NOMO-1 treated with dmso at 0.1 percent for 144 hours (cell line): ENCODE measurements around the gene CDKL1.

Source experiments
- DNase-seq: peaks from one replicate; lab custom pipeline; 2025; ENCODE audit not compliant: unreplicated experiment; lab: John Stamatoyannopoulos, UW

The CDKL1 gene

DNA sequence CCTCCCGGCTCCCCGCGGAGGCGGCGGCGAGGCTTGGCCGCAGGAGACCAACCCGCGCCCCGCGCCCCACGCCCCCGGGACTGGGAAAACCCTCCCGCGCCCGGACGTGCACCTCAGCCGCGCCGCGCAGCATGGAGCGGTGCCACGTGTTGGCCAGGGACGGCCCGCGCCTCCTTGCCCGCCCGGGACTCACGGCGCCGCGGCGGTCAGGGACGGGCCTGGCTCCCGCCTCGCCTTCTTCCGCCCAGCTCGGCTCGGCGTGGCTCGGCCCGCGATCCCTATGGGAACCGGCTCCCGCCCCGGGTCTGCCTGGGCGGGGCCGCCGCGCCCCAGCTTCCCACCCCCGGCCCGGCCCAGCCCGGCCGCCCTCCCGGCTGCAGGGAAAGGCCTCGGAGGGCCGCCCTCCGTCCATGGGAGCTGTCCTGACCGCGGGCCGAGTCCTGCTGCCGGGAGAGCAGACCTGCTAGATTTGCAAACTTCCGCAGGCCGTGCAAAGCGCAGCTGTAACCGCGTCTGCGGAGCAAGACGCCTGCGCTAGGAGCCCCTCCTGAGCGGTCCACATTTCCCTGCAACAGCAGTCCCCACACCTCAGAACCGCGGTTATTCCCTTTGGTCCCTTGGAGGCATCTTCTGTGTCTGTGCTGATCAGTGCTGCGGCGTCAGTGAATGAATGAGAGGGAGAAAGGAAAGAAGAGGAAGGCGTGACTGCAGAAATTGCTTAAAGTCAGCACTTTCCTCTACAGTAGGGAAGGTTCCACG lies at the start of gene CDKL1:
Gene CDKL1, minus strand, starts transcription at position 251 of the 759 bp plus-strand sequence. CDS start 1,013 bp downstream, outside the sequence.
- DNase-seq: no peak

DNA sequence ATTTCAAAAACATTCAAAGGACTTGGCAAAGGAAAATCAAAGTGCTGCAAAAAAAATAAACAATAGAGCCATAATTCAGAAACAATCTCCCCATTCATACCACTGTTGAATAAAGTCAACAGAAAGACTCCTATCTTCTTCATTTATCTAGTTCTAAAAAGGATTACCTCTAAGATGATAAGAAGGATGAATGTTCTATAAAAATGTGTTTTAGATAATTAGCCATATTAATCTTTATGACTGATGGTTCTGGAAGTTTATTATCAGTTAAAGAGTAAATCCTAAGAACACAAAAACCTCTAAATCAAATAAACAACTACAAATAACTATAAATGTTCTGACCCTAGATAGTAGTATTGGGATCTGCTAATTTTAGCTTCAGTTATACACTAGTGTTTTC lies 37.8 kb upstream of the CDKL1 start:
- no peak for DNase-seq

DNA sequence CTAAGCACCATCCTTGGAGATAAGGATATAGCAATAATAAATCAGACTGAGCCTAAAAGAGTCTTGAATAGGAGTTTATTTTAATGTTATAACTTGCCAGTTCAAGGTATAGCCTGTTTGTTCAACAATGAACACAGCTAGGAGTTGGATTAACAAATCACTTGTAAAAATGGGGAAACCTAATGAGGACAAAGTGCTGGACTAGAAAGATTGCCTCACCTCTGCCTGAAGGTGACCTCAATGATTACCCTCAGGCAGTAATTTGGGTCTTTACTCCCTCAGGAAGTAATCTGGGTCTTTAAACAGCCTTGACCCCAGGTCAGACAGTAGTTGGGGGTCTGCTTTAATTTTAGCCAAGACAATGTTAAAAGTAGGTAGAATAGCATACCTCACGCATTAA lies 35.5 kb upstream of the CDKL1 start:
- DNase-seq: no peak

DNA sequence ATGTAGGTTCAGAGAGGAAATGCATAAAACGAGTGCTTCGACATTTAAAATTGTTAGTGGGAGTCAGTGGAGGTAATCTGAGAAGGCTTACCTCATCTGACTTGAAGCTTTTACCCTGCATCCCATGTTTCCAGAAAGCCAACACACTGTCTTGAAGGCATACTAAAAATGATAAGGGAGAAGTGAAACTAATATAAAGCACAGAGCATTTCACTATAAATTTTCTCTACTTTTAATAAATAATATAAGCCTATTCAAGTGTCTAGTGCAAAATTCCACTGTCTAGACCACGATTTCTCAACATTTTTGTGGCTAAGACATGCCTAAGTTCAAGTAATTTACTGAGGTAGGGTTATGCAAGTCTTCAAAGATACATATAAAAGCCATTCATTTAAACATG lies 29.1 kb upstream of the CDKL1 start:
- no peak for DNase-seq

DNA sequence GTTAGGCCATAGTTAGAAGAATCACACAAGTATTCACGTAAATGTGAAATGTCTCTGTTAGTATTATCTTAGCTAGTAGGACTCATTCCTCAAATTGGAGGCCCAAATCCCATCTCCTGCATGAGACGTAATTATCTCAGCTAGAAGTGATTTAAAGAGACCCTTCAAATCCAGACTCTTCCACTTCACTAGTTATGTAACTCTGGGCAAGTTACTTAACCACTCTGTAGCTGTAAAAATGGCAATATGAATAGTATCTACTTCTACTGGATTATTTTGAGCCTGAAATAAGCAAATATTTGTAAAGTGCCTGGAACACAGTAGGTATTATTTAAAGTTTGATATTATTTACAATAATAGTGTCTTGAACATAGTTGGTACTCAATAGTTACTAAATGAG lies 28.4 kb upstream of the CDKL1 start:
- no peak for DNase-seq

DNA sequence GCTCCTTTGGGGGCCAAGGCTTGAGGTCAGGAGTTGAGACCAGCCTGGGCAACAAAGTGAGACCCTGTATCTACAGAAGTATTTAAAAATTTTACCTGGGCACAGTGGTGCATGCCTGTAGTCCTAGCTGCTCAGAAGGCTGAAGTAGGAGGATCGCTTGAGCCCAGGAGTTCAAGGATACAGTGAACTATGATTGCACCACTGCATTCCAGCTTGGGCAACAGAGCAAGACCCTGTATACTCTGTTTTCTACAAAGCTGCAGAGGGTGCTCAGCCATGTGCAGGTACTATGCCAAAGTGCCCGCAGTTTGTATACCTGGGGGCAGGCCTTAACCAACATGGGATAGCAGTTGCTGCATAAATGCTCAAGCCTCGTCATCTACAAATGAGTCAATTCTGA lies 26.8 kb upstream of the CDKL1 start:
- DNase-seq: no peak

DNA sequence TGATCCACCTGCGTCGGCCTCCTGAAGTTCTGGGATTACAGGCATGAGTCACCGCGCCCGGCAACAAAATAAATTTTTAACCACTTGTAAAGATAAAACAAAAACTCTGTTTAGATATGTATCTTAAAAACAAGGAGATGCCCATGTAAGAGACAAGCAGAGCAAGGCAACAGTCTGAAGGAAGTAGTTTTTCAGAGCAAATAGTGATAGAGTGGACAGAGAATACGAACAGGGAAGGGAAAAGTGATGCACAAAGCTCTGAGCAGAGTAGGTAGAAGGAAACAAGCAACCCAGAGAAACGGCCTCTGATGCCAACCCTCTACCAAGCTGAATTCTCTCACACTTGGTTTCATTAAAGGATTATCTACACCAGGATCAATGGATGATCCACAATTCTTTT lies 24.8 kb upstream of the CDKL1 start:
- DNase-seq: no peak

DNA sequence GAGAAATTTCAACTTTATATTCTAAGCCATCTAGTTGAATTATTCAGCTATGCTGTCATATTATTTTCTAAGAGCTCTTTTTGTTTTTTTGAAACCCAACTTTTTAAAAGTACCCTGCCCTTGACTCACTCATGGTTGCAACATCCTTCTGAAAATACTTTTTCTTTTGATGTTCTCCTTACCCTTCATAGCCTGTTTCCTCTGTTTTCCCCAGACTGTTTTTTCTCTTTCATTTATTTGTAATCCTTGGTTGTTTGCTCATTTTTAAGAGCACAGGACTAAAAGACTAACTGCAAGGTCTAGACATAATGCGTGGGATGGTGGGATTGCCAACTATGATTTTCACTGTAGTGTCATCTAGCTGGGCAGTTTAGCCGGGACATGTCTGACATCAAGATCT lies 21.2 kb upstream of the CDKL1 start:
- no peak for DNase-seq

DNA sequence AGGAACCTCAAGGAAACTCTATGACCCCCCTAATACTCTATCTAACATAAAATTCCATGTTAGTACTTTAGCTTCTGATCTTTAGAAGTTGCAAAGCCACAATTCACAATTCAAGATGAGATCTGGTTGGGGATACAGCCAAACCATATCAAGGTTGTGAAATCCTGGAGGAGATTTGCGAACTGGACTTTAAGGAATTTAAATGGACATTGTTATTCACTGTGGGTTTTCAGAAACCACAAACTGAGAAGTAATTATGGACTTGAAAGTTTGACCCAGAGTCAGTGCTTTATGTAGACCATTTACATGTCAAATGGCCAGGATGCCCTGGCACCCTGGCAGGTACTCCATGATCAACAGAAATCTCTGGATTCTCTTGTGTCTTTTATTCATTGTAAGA lies 14.2 kb upstream of the CDKL1 start:
- no peak for DNase-seq

DNA sequence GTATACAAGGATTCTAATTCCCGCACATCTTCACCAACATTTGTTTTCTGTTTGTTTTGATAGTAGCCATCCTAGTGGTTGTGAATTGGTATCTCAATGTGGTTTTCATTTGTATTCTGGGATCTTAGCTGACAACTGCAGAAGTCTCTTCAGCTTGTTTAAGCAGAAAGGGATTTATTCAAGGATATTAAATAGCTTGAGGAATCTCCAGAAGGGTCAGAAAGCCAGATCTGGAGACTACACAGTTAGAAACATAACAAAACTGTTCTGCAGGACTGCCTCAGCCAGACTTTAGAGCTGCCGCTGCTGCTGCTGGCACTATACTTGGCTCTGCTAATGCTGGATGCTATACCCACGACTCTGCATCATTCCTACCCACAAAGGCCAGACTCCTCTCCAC lies 13.4 kb upstream of the CDKL1 start:
- no peak for DNase-seq

DNA sequence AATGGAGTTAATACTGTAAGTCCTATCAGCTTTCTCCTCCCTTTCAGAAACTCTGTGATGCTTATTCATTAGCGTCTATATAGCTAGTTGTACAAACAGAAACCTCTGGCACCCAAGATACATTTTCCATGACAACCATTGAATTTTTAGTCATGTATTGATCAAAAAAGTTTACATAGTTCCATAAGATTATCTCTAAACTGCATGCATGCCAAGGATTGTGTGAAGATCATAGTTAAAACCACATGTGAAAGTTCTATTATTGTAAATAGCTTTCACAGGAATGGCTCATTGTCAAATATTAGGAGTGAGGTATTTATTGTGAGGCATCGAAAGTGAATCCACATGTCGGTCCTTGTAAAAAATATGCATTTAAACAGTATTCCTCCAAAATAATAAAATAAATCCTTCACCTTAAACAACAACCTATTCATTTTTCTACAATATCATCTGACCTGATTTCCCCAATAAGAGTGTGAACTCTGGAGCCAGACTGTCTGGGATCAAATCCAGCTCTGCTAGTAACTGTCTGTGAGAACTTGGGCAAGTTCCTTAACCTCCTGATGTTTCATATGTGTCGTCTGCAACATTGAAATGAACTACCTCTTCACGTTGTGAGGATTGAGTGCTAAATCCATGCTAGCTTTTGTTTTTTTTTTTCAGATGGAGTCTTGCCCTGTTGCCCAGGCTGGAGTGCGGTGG lies 10.6 kb upstream of the CDKL1 start:
- no peak for DNase-seq

DNA sequence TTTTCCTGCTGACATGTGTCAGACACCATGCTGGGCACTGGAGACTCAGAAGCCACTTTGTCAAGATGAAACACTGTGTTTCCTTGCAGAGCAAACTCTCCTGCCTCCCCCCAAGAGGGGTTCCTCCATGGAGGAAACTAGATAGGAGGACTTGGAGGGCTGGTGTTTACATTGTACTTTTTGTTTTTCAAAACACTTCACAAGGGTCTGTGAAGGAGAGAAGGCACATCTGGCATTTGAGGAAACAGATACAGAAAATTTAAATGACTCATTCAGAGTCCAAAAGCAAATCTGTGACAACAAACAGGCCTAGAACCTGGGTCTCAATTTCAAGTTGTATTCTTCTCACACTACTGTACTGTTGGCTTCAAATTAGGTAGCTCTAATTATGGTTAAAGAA lies 6.7 kb upstream of the CDKL1 start:
- no peak for DNase-seq

DNA sequence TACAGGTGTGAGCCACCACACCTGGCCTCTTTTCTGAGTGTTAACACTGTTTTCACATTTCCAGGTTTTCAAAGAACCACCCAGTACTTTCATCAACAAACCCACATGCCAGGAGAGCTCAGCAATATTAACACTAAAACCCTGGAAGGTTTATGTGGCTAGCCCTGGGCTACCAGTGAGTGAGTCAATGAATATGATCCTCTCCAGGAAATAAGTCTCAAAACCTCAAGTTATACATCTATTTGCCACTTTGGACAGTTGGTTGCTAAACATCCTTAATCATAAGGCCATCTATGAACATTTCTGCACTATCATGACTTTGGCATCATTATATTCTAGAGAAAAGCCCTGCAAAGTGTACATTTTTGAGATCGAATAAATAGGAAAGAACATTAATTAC lies 6.3 kb upstream of the CDKL1 start:
- no peak for DNase-seq

DNA sequence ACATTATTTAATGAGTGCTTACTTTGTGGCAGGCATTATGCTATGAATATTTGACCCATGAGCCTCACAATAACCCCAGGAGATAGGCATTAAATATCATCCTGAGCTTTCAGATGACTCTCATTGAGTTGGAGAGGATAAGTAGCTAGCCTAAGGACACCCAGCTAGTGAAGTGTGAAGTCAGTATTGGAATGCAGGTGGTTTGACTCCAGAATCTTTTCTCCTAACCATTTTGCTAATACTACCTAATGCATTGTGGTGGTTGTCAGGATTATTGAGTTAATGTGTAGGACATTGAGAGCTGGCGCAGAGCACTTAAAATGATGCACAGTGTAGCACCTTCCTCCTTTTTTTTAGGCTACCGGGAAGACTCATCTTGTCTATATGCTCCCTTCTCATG lies 3.8 kb upstream of the CDKL1 start:
- no peak for DNase-seq

DNA sequence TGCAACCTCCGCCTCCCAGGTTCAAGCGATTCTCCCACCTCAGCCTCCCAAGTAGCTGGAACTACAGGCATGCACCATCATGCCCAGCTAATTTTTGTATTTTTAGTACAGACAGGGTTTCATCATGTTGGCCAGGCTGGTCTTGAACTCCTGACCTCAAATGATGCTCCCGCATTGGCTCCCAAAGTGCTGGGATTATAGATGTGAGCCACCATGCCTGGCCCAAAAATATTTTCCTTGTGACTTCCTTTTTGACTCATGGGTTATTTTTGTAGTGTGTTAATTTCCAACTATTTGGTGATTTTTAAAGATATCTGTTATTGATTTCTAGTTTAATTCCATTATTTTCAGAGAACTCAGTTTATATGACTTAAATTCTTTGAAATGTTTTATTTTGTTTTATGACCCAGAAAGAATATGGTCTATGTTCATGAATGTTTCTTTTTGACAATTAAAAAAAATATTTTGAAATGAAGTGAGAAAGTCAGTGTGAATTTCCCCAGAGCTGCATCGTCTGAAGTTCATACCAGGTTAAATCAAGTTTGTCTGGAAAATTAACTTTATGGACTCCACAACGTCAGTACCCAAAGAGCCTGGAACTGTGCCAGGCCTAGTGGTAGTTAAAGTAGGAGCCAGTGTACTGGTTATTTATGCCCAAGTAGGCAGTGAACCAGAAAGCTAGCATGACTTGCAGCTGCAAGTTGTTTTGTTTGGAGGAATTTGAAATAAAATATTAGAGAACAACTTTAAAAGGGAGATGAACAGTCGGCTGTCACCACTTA lies 2.8 kb upstream of the CDKL1 start:
- DNase-seq: no peak

DNA sequence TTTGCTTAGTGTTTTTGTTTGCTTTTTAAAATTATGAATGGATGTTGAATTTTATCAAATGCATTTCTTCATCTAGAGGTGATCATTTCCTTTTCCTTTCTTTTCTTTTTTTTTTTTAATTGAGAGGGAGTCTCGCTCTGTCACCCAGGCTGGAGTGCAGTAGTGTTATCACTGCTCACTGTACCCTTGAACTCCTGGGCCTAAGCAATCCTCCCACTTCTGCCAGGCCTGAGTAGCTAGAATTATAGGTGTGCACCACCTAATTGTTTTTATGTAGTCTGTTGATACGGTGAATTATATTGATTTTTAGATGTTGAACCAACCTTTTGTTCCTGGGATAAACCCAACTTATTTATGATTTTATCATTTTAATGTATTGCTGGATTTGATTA lies 1.5 kb upstream of the CDKL1 start:
- DNase-seq: no peak

DNA sequence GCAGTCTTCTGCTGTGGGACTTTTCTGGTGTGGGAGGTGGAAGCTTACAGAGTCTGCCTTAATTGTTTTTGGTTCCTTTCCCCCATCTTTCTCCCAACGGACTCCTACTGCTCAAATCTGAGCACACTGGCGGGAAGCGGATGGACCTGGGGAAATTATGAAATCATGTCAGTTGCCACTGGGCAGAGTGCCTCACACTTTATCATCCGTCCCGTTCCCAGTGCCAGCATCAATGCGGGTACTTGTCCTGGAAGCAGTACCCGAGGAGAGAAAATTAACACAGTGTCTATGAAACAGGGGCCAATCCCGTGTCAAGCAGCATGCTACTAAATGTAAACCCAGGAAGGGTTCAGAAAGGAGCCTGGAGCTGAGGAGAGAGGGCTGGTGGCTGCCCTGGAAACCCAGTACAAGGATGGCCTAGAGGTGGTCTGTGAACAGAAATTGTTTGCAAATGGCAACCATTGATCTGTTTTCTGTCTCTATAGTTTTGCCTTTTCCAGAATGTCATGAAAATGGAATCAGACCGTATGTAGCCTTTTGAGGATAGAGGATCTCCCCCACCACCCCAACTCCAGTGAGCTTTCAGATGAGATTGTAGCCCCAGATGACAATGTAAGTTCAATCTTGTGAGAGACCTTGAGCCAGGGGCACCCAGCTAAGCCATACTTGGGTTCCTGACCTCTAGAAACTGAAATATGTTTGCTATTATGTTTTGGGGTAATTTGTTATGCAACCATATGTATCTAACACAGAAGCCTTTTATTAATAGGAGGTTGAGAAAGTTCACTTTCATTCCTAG lies 908 bp upstream of the CDKL1 start:
- no peak for DNase-seq

DNA sequence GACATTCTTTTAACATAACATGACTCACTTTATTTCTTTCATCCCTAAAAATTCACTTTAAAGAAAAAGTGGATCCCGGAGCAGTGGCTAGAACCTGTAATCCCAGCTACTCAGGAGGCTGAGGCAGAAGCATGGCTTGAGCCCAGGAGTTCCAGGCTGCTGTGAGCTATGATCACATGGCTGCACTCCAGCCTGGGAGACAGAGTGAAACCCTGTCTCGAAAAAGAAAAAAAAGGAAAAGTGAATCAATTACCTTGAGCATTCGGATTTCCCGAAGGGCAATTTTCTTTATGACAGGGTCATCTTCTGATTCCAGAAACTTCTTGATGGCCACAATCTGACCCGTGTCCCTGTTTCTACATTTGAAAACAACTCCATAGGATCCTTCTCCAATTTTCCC lies 1.2 kb downstream of the CDKL1 start:
- DNase-seq: no peak

DNA sequence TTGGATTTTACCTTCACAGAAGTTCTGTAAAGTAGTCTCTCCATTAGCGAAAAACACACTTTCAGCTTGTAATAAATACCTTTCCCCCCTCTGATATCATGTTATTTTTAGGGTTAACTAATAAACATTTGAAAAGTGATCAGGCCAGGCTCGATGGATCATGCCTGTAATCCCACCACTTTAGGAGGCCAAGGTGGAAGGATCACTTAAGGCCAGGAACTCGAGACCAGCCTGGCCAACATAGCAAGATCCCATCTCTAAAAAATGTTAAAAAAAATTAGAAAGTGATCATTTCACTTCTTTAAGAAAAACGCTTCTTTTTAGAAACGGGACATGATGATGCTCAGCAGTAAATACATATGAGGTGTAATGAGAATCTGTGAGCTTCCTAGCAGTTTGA lies 2.0 kb downstream of the CDKL1 start:
- DNase-seq: no peak

DNA sequence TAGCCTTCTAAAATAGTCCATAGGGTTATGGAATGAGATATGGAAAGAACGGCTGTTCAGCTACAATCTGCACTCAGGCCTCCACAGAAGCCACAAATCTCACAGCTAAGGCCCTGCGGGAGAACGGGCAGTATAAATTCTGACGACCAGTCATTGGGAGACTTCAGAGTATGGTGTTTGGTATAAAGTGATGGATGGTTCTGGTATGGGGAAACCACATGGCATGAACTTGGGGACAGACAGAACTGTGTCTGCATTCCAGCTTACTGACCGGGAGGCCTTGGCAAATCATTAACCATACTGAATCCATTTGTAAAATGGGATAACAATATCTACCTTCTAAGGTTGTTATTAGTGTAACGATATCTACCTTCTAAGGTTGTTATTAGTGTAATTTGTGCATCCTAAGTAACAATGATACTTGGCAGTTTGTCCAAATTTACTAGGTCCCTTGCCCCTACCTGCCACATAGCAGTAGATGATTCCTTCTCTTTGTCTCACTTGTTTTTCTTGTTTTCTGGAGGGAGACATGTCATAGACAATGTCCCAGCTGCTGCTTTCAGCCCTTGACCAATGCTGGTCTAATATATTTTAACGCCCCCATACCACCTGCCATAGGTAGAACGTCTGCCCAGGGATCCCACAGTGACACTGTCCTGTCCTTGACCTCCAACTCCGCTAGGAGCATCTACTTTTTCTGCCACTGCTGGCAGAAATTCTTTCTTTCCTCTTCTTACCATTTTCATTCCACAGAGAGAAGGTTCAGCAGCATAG lies 6.8 kb downstream of the CDKL1 start:
- no peak for DNase-seq
